Panc1 (cell line): ENCODE data around the gene ARF1.

Experiments used
- CTCF ChIP-seq: fragments of 450-650 bp; IDR thresholded peaks from 2 replicates; pipeline ENCODE4 v1.5.1; 2017; ENCODE audit warnings: mild to moderate bottlenecking
- POLR2AphosphoS5 ChIP-seq: IDR thresholded peaks from 2 replicates; pipeline ENCODE4 v1.6.1; 2012; ENCODE audit warnings: mild to moderate bottlenecking, low read depth, low read length, moderate library complexity
- REST ChIP-seq, 2 experiments: IDR thresholded peaks; 2 replicates each; pipeline ENCODE4 v1.6.1; 2011 to 2012; ENCODE audit warnings: low read depth in 2 of 2, control low read depth in 1 of 2, low read length in 1 of 2, mild to moderate bottlenecking in 1 of 2, moderate library complexity in 1 of 2; ENCODE audit not compliant: insufficient read depth in 1 of 2

GRCh38 chr1:228131766-228132165 is 49.3 kb downstream of the ARF1 start:
- TF ChIP-seq REST (IDR thresholded peaks at IDR 0.05; ENCODE audit: insufficient read depth in 1 of 2, low read depth in 2 of 2, low read length in 1 of 2) (no peak), CTCF (no peak), POLR2AphosphoS5 (no peak)
